ENCODE data around the gene IPO11.
"Not testable (repeated sequence)": the region's sequence is repeated elsewhere in the genome, so short reads cannot be mapped to it uniquely, and the experiment has no call there.

IPO11 gene

DNA sequence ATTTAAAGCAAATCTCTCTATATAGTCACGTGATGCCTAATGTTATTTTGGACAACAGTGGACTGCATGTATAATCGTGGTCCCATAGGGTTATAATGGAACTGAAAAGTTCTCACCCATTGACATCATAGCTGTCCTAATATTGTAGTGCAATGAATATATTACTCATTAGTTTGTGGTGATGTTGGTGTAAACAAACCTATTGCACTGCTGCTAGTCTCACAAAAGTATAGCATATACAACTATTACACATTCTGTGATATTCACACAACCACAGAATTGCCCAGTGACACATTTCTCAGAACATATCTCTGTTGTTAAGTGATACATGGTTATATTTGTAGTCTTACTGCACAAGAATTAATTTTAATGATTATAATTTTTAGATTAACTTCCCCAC, 37.7 kb downstream of the IPO11 start:
- no peak for DNase-seq

DNA sequence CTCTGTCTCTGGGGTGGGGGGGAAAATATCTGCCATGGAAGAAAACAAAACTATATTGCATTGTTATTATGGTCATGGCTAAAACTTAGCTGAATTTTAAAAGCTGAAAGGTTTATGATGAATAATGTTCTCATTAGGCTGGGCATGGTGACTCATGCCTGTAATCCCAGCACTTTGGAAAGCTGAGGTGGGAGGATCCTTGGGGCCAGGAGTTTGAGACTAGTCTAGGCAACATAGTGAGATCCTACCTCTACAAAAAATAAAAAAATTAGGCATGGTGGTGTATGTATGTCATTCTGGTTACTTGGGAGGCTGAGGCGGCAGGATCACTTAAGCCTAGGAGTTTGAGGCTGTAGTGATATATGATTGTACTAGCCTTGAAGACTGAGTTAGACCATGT, 44.5 kb downstream of the IPO11 start:
- DNase-seq: no peak

DNA sequence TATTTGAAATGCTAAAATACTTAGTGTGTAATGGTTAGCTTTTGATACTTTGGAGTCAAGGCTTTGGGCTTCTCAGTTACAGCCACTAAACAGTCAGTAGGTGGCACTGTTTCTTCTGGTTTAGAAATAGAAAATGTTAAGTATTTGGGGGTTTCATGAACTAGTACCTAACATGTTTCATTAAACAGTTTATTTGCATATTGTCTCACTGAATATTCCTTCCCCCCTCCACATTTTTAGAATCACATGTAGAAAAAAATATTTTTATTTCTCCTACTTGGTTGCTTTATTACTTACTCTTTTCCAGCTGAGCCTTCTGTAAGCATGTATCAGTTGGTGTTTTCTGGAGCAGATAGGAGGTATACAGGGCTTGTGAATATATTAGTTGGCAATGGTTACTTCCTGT, 48.0 kb downstream of the IPO11 start:
- no peak for DNase-seq

DNA sequence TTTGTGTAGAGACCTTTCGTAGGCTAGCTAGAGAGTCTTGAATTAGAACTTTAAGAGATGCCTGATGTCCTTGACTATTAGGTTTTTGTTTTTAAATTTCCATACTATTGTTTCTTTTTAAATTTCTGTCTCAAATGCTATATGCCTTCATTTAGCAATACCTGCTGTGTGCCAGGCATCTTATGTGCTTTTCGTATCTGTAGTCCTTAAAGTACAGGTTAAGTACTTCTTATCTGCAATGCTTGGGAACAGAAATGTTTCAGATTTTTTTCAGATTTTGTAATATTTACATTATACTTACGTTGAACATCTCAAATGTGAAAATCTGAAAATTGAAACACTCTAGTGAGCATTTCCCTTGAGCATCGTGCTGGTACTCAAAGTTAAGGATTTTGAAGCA, 49.0 kb downstream of the IPO11 start:
- no peak for DNase-seq

DNA sequence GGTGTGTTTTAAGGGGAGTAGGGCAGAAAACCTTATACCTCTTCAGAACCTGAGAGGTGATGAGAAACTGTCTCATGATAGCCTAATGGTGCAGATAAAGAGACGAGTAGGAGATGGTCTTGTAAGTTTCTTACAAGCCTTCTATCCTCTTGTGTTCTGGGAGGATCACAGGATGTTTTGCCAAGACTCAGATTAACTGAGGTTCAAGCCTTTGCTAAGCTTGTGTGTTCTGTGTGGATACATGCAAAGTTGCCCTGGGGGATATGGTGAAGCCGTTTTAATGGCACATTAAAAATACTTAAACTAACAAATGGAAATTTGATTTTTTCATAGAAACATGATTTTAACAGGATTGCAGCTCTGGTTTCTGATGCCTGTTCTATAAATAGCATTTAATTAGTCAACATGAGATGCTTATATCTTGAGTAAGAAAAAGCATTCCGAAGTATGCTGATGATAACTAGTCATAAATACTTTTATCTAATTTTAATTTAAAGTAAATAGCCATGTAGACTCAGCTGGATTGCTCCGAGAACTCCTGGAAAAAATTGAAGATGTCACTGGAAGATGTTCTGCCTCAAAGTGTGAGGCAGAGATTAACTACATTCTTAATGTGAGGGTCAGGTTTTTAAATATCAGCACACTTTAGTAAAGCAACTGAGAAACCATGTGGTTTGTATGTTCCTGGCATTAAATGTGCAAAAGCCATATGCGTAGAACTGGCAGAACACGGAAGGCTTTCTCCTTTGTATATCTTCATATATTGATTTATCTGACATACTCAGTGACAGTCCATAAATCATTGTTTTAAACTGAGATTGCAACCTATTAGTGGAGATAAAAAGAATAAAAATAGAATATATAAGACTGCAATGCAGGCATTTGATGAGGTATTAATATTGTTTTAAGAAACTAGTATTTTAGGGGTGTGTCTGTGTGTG, 53.7 kb downstream of the IPO11 start:
- no peak for DNase-seq

DNA sequence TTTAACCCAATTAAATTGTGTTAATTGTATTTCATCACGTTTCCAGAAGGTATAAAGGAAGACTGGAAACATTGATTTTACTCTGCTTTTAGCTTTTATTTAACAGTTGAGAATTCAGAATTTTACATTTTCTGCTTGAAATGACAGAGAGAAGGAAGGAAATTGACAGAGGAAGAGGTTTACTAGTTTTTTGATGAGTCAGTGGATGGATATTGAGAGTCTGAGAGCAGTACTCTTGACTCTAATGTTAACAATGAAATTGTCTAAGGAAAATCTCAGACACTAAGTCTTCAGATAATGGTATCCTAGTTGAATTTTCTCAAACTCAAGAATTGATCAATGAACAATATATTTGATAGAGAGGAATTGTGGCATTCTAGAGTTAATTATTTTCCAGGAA, 60.6 kb downstream of the IPO11 start:
- no peak for DNase-seq

DNA sequence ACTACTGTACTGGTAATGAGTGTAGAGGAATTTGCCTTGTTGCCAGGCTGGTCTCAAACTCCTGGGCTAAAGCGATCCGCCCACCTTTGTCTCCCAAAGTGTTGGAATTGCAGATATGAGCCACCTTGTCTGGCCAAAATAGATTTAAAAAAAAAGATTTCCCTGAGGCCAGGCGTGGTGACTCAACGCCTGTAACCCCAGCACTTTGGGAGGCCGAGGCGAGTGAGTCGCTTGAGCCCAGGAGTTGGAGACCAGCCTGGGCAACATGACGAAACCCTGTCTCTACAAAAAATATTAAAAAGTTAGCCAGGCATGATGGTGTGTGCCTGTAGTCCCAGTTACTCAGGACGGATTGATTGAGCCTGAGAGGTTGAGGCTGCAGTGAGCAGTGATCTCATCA, 62.5 kb downstream of the IPO11 start:
- no peak for DNase-seq

DNA sequence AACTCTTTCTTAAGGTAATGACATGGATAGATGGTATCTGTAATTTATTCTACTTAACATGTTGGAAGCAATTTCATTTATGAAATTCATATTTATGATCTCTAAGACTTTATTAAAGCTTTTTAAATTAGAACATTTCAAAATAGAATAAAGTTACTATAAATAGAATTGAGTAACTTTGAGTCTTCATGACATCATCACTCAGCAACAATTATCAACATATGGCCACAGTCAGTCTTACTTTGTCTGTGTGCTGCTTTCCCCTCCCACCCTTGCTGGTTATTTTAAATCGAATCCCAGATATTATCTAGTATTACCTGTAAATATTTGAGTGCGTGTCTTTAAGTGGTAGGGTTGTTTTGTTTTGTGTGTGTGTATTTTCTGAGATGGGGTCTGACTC, 65.2 kb downstream of the IPO11 start:
- DNase-seq: no peak

DNA sequence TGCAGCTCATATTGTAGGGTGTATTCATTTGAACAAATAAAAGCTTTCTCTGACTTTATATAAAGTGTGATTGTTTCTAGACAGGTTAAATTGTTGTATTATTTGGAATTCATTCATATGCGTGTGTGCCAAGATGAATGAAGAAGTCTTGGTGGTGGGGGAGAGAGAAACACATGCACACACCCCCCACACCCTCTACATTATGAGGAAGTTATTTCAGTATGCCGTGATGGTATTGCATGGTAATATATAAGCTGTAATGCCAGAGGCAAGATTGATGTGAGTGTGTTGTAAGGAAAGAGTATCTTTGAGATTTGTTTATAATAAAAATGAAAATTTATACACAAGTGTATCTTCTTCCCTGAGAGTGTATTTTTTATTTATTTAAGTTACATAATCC, 71.0 kb downstream of the IPO11 start:
- DNase-seq: no peak

DNA sequence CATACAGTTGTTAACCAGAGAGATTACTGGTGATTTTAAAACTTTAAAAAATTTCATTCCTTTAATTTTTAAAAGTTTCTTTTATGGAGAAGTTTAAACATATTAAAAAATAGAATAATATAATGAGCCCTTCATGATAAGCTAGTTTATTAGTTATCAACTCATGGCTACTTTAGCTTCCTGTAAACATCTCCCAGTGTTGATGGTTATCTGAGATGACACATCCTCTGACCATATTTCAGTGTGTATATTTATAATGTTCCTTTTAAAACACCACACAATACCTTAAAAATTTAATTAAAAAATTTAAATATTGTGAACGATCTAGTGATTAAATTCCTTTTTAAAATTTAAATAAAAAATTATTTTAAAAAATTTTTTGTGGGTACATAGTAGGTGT, 74.1 kb downstream of the IPO11 start:
- DNase-seq: no peak

DNA sequence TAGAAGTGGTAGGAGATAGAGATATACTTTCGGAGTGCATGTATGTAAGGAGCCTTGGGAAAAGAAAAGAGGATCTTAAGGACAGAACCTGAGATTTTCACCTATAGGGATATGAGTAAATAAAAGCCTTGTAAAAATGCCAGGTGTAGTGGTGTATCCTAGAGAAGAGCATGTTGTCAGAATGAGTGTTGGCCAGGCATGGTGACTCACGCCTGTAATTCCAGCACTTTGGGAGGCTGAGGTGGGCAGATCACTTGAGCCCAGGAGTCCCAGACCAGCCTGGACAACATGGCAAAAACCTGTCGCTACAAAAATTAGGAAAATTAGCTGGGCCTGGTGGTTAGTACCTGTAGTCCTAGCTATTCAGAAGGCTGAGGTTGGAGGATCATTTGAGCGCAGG, 76.0 kb downstream of the IPO11 start:
- DNase-seq: no peak

DNA sequence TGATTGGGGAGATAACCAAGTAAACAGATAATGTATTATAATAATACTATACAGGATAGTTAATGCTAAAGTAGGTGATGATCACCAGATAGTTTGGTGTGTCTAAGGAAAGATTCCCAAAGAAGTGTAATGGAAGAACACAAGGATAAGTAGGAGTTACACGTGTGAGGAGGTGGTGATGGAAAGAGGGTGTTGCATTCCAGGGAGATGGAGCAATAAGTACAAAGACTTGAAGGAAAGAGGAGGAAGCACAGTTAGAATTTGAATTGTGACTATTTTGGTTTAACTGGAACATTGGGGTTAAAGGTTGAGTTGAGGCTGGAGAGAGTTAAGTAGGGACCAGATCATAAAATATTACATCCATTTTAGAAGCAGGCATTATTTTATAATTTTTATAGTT, 76.9 kb downstream of the IPO11 start:
- DNase-seq: no peak

DNA sequence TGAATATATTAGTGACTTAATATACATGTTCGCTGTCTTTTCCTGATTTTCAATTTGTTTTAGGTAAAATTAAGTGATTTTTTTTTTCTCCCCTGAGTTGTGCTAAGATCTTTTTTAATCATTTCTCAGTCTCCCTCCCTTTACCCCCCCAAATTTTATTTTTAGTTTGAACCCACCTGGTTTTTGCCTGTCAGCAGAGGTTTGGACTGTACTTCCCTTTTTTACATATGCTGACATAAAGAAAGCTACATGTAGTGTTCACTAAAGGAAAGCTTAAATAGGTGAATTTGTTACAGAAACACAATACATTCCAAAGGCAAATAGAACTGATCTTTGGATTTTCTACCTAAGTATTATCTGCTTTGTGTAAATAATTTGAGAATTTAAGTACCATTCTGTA, 82.2 kb downstream of the IPO11 start:
- DNase-seq: no peak

DNA sequence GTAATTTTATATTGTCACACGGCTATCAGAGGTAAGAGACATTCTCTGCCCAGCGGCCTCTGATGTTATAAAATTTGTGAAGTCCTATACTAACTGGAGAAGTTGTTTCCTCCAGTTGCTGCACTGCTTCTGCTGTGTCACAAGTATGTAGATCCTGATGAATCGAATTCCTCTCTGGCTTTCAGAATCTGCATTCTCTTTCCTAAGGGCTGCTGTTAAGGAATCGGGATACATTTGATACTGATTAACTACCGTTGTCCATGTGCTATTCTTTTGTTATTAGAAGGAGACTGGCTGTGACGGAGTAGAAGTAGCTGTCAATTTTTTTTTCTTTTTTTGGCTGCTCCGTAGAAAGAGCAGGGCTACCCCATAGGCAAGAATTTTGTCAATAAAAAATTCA, 84.3 kb downstream of the IPO11 start:
- DNase-seq: no peak

DNA sequence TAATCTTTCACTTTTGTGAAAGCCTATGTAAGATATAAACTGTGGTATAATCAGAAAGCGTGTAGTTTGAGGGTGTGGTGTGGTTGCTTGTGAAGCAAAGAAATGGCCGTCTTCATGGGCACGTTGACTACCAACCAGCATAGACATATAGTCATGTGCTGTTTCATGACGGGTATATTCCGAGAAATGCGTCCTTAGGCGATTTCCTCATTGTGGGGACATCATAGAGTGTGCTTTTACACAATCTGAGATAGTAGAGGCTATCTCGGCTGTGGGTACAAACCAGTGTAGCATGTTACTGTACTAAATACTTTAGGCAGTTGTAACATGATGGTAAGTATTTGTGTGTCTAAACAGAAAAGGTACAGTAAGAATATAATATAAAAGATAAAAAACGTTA, 86.4 kb downstream of the IPO11 start:
- DNase-seq: no peak

DNA sequence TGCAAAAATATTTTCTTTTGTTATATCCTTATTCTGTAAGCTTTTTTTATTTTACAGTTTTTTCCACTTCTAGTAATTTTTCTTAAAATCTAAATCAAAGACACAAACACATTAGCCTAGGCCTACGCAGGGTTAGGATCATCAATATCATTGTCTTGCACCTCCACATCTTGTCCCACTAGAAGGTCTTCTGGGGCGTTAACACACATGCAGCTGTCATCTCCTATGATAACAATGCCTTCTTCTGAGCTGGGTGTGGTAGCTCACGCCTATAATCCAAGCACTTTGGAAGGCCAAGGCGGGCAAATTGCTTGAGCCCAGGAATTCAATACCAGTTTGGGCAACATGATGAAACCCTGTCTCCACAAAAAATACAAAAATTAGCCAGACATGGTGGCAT, 87.2 kb downstream of the IPO11 start:
- no peak for DNase-seq

DNA sequence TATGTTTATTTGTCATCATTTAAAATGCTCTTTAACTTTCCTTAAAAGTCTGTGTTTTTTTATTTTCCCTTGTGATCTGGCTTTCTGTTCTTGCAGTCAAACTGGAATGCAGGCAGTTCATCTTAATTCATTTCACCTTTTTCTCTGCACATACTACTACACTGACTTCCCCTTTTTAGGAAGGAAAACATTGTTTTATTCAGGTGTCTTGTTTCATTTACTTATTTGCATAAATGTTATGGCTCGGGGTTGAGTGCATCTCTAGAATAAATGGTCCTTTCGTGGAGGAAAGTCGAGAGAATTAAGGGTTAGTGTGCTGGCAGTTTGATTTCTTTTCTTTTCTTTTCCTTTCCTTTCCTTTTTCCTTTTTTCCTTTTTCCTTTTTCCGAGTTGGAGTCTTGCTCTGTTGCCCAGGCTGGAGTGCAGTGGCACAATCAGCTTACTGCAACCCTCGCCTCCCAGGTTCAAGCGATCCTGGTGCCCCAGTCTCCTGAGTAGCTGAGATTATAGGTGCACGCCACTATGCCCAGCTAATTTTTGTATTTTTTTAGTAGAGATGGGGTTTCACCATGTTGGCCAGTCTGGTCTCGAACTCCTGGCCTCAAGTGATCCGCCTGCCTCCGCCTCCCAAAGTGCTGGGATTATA, 90.0 kb downstream of the IPO11 start:
- no peak for DNase-seq

DNA sequence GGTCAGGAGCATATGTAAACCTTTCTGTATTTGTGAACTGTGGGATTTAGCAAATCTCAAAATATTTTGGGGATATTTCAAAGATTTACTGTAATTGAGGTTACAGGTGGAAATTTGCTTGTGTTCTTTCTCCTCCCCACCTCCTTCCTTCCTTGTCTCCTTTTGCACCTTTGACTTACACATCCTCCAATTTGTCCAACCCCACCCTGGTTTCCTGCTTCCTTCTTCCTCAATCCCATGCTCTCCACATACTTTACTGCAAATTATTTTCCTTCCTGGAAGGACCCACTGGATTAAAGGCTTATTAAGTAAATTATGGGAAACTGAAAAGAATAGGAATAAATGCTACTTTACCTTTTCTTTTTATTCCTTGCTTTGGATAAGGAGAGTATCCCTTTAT, 91.6 kb downstream of the IPO11 start:
- no peak for DNase-seq

DNA sequence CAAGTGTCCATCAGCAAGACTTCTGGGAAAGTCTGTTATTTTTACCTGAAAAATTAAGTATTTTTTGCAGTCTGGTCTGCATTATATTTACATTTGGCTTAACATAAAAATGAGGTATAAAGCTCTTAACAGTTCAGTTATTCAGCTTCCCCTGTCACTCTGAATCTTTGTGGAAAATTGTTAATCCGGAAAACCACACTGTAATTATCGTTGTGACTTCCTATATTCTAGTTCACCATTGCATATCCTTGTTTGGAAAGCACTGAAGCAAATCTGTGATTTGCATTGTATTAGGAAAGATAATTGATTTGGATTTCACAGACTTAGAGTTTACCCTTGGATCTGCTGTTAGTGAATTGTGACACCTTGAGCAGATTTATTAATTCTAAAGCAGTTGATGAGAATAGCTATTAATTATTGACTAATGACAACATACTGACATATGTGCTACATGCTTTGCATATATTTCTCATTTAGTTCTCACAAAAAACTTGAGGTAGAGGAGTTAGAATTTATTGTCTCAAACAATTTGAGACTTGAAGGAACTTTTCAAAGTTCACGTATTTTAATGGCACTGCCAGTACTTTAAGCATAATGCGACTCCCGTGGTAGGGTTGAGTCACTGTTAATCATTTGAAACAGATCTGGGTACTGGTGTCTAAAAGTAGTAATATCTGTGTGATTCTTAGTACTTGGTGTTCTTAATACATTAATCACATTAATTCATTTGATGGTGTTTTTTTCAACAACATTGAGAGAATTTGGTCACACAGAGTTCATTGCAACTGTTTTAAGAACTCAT, 94.3 kb downstream of the IPO11 start:
- DNase-seq: no peak

DNA sequence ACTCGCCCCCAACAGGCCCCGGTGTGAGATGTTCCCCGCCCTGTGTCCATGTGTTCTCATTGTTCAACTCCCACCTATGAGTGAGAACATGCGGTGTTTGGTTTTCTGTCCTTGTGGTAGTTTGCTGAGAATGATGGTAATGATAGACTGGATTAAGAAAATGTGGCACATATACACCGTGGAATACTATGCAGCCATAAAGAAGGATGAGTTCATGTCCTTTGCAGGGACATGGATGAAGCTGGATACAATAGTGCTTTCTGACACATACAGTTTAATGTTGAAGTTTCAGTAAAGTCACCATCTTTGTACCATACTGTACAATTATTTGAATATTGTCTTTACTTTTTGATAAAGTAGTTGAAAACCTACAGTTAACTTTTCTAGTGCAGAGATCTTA, 96.2 kb downstream of the IPO11 start:
- DNase-seq: not testable (repeated sequence)

DNA sequence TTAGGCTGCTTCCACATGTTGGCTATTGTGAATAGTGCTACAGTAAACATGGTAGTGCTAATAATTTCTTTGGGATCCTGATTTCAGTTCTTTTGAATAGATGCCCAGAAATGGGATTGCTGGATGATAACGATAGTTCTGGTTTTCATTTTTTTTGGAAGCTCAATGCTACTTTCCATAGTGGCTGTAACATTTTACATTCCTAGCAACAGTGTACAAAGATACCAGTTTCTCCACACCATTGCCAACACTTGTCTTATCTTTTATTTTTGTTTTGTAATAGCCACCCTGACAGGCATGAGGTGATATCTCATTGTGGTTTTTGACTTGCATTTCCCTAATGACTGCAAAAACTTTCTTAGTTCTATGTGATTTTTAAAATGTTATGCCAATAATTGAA, 97.2 kb downstream of the IPO11 start:
- no peak for DNase-seq

DNA sequence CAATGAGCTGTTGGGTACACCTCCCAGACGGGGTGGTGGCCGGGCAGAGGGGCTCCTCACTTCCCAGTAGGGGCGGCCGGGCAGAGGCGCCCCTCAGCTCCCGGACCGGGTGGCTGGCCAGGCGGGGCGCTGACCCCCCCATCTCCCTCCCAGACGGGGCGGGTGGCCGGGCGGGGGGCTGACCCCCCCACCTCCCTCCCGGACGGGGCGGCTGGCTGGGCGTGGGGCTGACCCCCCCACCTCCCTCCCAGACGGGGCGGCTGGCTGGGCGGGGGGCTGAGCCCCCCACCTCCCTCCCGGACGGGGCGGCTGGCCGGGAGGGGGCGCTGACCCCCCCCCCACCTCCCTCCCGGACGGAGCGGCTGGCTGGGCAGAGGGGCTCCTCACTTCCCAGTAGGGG, 100.5 kb downstream of the IPO11 start:
- DNase-seq: not testable (repeated sequence)

DNA sequence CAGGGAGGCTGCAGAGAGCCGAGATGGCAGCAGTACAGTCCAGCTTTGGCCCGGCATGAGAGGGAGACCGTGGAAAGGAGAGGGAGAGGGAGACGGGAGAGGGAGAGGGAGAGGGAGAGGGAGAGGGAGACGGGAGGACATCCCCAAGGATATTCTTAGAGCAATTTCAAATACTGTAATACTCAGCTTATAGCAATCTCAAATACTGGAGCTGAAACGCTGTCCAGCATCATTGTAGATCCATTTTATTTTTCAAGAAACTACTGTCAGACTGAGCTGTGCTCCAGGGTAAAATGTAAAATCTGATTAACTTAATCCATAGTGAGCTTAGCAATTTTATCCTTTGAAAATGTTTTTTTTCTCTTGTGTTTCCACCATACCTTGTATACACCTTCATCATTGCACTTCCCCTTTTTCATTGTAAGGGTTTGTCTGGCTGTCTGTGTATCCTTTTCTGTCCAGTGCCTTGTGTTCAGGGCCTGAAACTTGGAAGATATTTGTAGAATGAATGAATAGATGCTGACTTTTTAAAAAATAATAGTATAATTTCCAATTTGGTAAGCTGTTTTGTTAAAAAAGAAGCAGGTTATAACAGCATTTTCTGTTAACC, 102.1 kb downstream of the IPO11 start:
- DNase-seq: no peak

Data from NCI-H510A (cell line).